H9 (cell line): ENCODE measurements around the gene PLEKHG7. TPM values are rescaled to one million over a fixed set of nuclear protein-coding genes. Genes with fewer than 3 reads are reported as not detected.

Source experiments
- DNase-seq: peaks from one replicate; pipeline ENCODE4 v3.0.0-alpha.2; 2017
- H2AFZ ChIP-seq: one replicate; pipeline ENCODE4 v1.6.1; 2013; ENCODE audit warnings: mild to moderate bottlenecking, low read length, control low read depth, moderate library complexity
- H2AK5ac ChIP-seq: 2 replicates; pipeline ENCODE4 v1.6.1; 2013; ENCODE audit warnings: low read length, control low read depth, mixed read lengths; ENCODE audit not compliant: insufficient read length
- H2BK120ac ChIP-seq: one replicate; pipeline ENCODE4 v1.6.1; 2013; ENCODE audit warnings: low read depth, mild to moderate bottlenecking, low read length, control low read depth, inconsistent platforms; ENCODE audit not compliant: poor library complexity, severe bottlenecking
- H2BK12ac ChIP-seq: 2 replicates; pipeline ENCODE4 v1.6.1; 2013; ENCODE audit warnings: low read length, control low read depth, mixed read lengths, low read depth; ENCODE audit not compliant: insufficient read length
- H2BK15ac ChIP-seq: 2 replicates; pipeline ENCODE4 v1.6.1; 2013; ENCODE audit warnings: low read depth, low read length, control low read depth
- H2BK20ac ChIP-seq: one replicate; pipeline ENCODE4 v1.6.1; 2013; ENCODE audit warnings: low read depth, mild to moderate bottlenecking, low read length, control low read depth, inconsistent platforms; ENCODE audit not compliant: poor library complexity, severe bottlenecking
- H2BK5ac ChIP-seq: 2 replicates; pipeline ENCODE4 v1.6.1; 2013; ENCODE audit warnings: low read length, control low read depth, mixed read lengths; ENCODE audit not compliant: insufficient read length
- H3K14ac ChIP-seq: 2 replicates; pipeline ENCODE4 v1.6.1; 2013; ENCODE audit warnings: low read length, control low read depth; ENCODE audit not compliant: insufficient read depth
- H3K18ac ChIP-seq: 2 replicates; pipeline ENCODE4 v1.6.1; 2013; ENCODE audit warnings: low read depth, mild to moderate bottlenecking, mixed read lengths, low read length, control low read depth; ENCODE audit not compliant: insufficient read length
- H3K23ac ChIP-seq: 2 replicates; pipeline ENCODE4 v1.6.1; 2013; ENCODE audit warnings: low read length, control low read depth, mixed read lengths, low read depth; ENCODE audit not compliant: insufficient read length
- H3K23me2 ChIP-seq: 2 replicates; pipeline ENCODE4 v1.6.1; 2013; ENCODE audit warnings: low read depth, mild to moderate bottlenecking, mixed read lengths, low read length, control low read depth; ENCODE audit not compliant: insufficient read length, poor library complexity, severe bottlenecking
- H3K27ac ChIP-seq: 2 replicates; pipeline ENCODE4 v1.5.1; 2013; ENCODE audit warnings: low read length, control low read depth, mixed read lengths, low read depth; ENCODE audit not compliant: insufficient read length
- H3K27me3 ChIP-seq: 2 replicates; pipeline ENCODE4 v1.6.1; 2013; ENCODE audit warnings: low read length, control low read depth, inconsistent platforms; ENCODE audit not compliant: insufficient read depth
- H3K4ac ChIP-seq: 2 replicates; pipeline ENCODE4 v1.6.1; 2013; ENCODE audit warnings: low read depth, mild to moderate bottlenecking, control low read depth, inconsistent platforms, low read length, moderate library complexity
- H3K4me1 ChIP-seq: 2 replicates; pipeline ENCODE4 v1.6.1; 2013; ENCODE audit warnings: low read length, control low read depth, inconsistent platforms; ENCODE audit not compliant: insufficient read depth
- H3K4me2 ChIP-seq: 2 replicates; pipeline ENCODE4 v1.6.1; 2013; ENCODE audit warnings: low read length, control low read depth, mixed read lengths; ENCODE audit not compliant: insufficient read length, insufficient read depth
- H3K56ac ChIP-seq: 2 replicates; pipeline ENCODE4 v1.6.1; 2013; ENCODE audit warnings: low read depth, mild to moderate bottlenecking, mixed read lengths, low read length, control low read depth; ENCODE audit not compliant: insufficient read length
- H3K79me1 ChIP-seq: 2 replicates; pipeline ENCODE4 v1.6.1; 2013; ENCODE audit warnings: low read depth, mild to moderate bottlenecking, moderate library complexity, low read length, control low read depth, inconsistent platforms; ENCODE audit not compliant: insufficient read depth, poor library complexity, severe bottlenecking
- H3K79me2 ChIP-seq: 2 replicates; pipeline ENCODE4 v1.6.1; 2013; ENCODE audit warnings: low read length, control low read depth, inconsistent platforms; ENCODE audit not compliant: insufficient read depth
- H3K9ac ChIP-seq: 2 replicates; pipeline ENCODE4 v1.6.1; 2013; ENCODE audit warnings: low read length, control low read depth, mixed read lengths; ENCODE audit not compliant: insufficient read length; ENCODE audit errors: extremely low read depth
- H3K9me3 ChIP-seq: one replicate; pipeline ENCODE4 v1.6.1; 2013; ENCODE audit warnings: low read depth, low read length, inconsistent platforms; ENCODE audit not compliant: control insufficient read depth
- H3T11ph ChIP-seq: one replicate; pipeline ENCODE4 v1.6.1; 2013; ENCODE audit warnings: mild to moderate bottlenecking, low read length, control low read depth, inconsistent platforms
- H4K20me1 ChIP-seq: one replicate; pipeline ENCODE4 v1.6.1; 2013; ENCODE audit not compliant: control insufficient read depth, insufficient read length, insufficient read depth
- H4K5ac ChIP-seq: 2 replicates; pipeline ENCODE4 v1.6.1; 2013; ENCODE audit warnings: low read depth, mild to moderate bottlenecking, mixed read lengths, low read length, control low read depth; ENCODE audit not compliant: insufficient read length
- H4K8ac ChIP-seq: replicated peaks from 2 replicates; pipeline ENCODE4 v1.6.1; 2013; ENCODE audit warnings: low read length, control low read depth, mixed read lengths, low read depth; ENCODE audit not compliant: insufficient read length
- H4K91ac ChIP-seq: 2 replicates; pipeline ENCODE4 v1.6.1; 2013; ENCODE audit warnings: low read depth, mild to moderate bottlenecking, moderate library complexity, mixed read lengths, low read length, control low read depth; ENCODE audit not compliant: insufficient read length
- H3K27ac Mint-ChIP-seq, 3 experiments: 2 replicates in 2 of 3; 3 replicates in 1 of 3; pipeline ENCODE4 v1.8.0; 2020 to 2021; ENCODE audit warnings: mixed read lengths in 3 of 3, mild to moderate bottlenecking in 1 of 3, moderate library complexity in 1 of 3
- H3K27me3 Mint-ChIP-seq: 2 replicates; pipeline ENCODE4 v1.8.0; 2021; ENCODE audit warnings: low read depth, mild to moderate bottlenecking, moderate library complexity, mixed read lengths
- H3K36me3 Mint-ChIP-seq, 3 experiments: 2 replicates in 2 of 3; 3 replicates in 1 of 3; pipeline ENCODE4 v1.8.0; 2020 to 2021; ENCODE audit warnings: low read depth in 3 of 3, mixed read lengths in 3 of 3; ENCODE audit not compliant: insufficient read depth in 1 of 3
- H3K4me1 Mint-ChIP-seq, 2 experiments: 2 replicates each; pipeline ENCODE4 v1.8.0; 2020; ENCODE audit warnings: mixed read lengths in 2 of 2
- H3K4me3 Mint-ChIP-seq, 2 experiments: 2 replicates in 1 of 2; 3 replicates in 1 of 2; pipeline ENCODE4 v1.8.0; 2020 to 2021; ENCODE audit warnings: mild to moderate bottlenecking in 2 of 2, mixed read lengths in 2 of 2, moderate library complexity in 1 of 2
- H3K9me3 Mint-ChIP-seq, 2 experiments: 2 replicates in 1 of 2; 3 replicates in 1 of 2; pipeline ENCODE4 v1.8.0; 2020; ENCODE audit warnings: mild to moderate bottlenecking in 2 of 2, mixed read lengths in 2 of 2, moderate library complexity in 1 of 2
- WGBS: extraction: QIAGEN DNeasy Blood & Tissue Kit; methylation state at CpG from one replicate; pipeline ENCODE4 v1.1.7; 2013; ENCODE audit warnings: missing lambda C conversion rate, low lambda C conversion rate, mixed read lengths; ENCODE audit not compliant: insufficient read length; ENCODE audit errors: extremely low coverage; 5-methylcytosine and 5-hydroxymethylcytosine counted together
- total RNA-seq: library from RNA; stranded (reverse); gene quantifications from 2 replicates; pipeline ENCODE4 v1.2.1, GENCODE V29; 2021
- TF ChIP-seq, protein P1 (sequence below): fragments of 200-600 bp; sonication (generic); conservative IDR thresholded peaks from 3 replicates; pipeline ENCODE4 v1.8.0; 2021; ENCODE audit warnings: antibody characterized with exemption, mild to moderate bottlenecking

Gene PLEKHG7
- total RNA-seq, 1 experiment from 2014 or later: not detected

DNA sequence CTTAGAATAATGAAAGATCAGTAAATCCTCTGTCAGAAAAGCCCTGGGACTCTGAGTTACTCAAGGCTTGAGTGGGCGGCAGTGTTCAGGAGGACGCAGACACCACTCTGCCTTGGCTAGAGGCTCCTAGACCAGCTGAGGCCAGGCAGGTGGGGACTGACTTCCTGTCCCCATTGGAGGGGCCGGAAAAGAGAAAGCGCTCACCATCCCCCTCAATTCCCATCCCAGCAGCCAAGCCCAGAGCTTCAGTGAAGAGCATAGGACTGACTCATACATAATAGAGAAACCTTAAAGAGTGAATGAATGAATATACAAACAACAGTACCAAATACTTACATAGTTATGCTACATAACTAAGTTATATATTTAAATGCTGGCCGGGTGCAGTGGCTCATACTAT, 62.0 kb downstream of the PLEKHG7 start:
- Histone ChIP-seq H3K79me1 (no peaks in the 10 kb centered on the region), H3K14ac (no peak overlapping the region), H3K4me2 (no peak overlapping the region), H2BK12ac (no peak overlapping the region), H3K4me1 (no peaks in the 10 kb centered on the region), H4K20me1 (no peaks in the 10 kb centered on the region), H3K27me3 (no peaks in the 10 kb centered on the region), H2BK5ac (no peak overlapping the region), H3T11ph (no peak overlapping the region), H2BK20ac (no peak overlapping the region), H4K91ac (no peak overlapping the region), H2AFZ (no peak overlapping the region), H3K79me2 (no peaks in the 10 kb centered on the region), H3K27ac (no peak overlapping the region), H3K4ac (no peak overlapping the region), H4K8ac (no peak overlapping the region), H3K56ac (no peak overlapping the region), H3K9ac (no peak overlapping the region), H2BK15ac (no peak overlapping the region), H2BK120ac (no peak overlapping the region), H3K23me2 (no peaks in the 10 kb centered on the region), H4K5ac (no peak overlapping the region), H3K9me3 (no peaks in the 10 kb centered on the region), H3K18ac (no peak overlapping the region), H3K23ac (no peak overlapping the region), H2AK5ac (no peak overlapping the region)
- TF ChIP-seq, protein P1, sequence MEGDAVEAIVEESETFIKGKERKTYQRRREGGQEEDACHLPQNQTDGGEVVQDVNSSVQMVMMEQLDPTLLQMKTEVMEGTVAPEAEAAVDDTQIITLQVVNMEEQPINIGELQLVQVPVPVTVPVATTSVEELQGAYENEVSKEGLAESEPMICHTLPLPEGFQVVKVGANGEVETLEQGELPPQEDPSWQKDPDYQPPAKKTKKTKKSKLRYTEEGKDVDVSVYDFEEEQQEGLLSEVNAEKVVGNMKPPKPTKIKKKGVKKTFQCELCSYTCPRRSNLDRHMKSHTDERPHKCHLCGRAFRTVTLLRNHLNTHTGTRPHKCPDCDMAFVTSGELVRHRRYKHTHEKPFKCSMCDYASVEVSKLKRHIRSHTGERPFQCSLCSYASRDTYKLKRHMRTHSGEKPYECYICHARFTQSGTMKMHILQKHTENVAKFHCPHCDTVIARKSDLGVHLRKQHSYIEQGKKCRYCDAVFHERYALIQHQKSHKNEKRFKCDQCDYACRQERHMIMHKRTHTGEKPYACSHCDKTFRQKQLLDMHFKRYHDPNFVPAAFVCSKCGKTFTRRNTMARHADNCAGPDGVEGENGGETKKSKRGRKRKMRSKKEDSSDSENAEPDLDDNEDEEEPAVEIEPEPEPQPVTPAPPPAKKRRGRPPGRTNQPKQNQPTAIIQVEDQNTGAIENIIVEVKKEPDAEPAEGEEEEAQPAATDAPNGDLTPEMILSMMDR: no peak
- DNase-seq: no peak
- Mint-ChIP-seq H3K4me3 (no peak overlapping the region), H3K4me1 (peaks cover 13 to 21% of the 10 kb centered on the region in 2 experiments), H3K36me3 (no peaks in the 10 kb centered on the region), H3K27ac (peak overlapping the region in 2 of 3 experiments; percentile 30 to 80; a peak in 1 of 7 replicates), H3K27me3 (no peaks in the 10 kb centered on the region), H3K9me3 (no peaks in the 10 kb centered on the region)
- no CpG with 5 or more reads among the region's 5 CpGs for WGBS
